ENCODE results near the gene CYB561D2.

DNA sequence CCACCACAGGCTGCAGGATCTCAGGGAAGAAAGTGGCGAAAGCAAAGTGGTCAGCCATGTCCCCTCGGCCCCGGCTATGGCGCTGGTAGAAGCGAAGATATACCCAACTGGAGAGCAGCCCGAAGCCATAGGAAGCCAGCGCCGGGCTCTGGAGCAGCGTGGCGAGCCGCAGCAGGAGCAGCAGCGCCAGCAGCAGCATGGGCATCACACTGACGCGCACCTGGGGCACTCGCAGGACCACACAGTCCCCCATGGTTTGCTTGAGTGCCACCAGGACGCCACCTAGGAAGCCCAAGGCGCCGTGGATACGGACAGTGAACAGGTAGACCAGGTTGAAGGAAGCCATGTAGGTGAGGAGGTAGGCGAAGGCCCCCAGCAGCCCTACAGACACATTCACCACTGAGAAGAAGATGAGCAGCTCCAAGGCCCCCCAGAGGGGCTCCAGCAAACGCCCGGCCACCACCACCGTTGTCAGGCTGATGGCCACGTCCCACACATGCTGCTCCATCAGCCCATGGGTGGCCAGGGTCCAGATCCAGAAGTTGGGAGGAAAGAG is 7.8 kb downstream of the CYB561D2 start:
- TF ChIP-seq, protein P1, sequence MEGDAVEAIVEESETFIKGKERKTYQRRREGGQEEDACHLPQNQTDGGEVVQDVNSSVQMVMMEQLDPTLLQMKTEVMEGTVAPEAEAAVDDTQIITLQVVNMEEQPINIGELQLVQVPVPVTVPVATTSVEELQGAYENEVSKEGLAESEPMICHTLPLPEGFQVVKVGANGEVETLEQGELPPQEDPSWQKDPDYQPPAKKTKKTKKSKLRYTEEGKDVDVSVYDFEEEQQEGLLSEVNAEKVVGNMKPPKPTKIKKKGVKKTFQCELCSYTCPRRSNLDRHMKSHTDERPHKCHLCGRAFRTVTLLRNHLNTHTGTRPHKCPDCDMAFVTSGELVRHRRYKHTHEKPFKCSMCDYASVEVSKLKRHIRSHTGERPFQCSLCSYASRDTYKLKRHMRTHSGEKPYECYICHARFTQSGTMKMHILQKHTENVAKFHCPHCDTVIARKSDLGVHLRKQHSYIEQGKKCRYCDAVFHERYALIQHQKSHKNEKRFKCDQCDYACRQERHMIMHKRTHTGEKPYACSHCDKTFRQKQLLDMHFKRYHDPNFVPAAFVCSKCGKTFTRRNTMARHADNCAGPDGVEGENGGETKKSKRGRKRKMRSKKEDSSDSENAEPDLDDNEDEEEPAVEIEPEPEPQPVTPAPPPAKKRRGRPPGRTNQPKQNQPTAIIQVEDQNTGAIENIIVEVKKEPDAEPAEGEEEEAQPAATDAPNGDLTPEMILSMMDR (IDR thresholded peaks at IDR 0.05) = no peak
- no peak for TF ChIP-seq POLR2A (IDR thresholded peaks at IDR 0.05; ENCODE audit: low read depth)
- TF ChIP-seq POLR2AphosphoS5 (IDR thresholded peaks at IDR 0.05) = no peak
- no peak for TF ChIP-seq EP300 (IDR thresholded peaks at IDR 0.05)

Measured in esophagus muscularis mucosa (tissue), 4 donors.